Adrenal gland (tissue), 12 donors: Measurements from ENCODE around the gene RELN. TPM values are rescaled to one million over a fixed set of nuclear protein-coding genes. Genes with fewer than 3 reads are reported as not detected.

ENCODE experiments used
- DNase-seq, 7 donors: peaks; one replicate each; pipeline ENCODE4 v3.0.0-alpha.2; 2019 to 2020
- H3K27ac ChIP-seq, 5 donors: fragments of 200-600 bp; sonication (generic) in 4 of 5; 1 replicate in 3 of 5; 2 replicates in 2 of 5; pipeline versions ENCODE4 v1.5.1 to v1.8.0; 2016 to 2020; ENCODE audit warnings: mild to moderate bottlenecking in 1 of 5
- H3K27me3 ChIP-seq: fragments of 200-600 bp; 2 replicates; pipeline ENCODE4 v1.8.0; 2021
- H3K36me3 ChIP-seq, 2 donors: fragments of 200-600 bp; replicated peaks in 1 of 2; 1 replicate in 1 of 2; 2 replicates in 1 of 2; pipeline versions ENCODE4 v1.5.1 to v1.8.0; 2018 to 2022
- H3K4me1 ChIP-seq, 2 donors: fragments of 200-600 bp; replicated peaks in 1 of 2; 1 replicate in 1 of 2; 2 replicates in 1 of 2; pipeline versions ENCODE4 v1.5.1 to v1.8.0; 2018 to 2021
- H3K4me3 ChIP-seq, 4 donors: fragments of 200-600 bp; sonication (generic) in 3 of 4; one replicate each; pipeline ENCODE4 v1.5.1; 2016 to 2018
- H3K9me3 ChIP-seq, 3 donors: fragments of 200-600 bp; sonication (generic) in 1 of 3; replicated peaks in 1 of 3; 1 replicate in 2 of 3; 2 replicates in 1 of 3; pipeline versions ENCODE4 v1.5.1 to v1.8.0; 2016 to 2021
- CTCF ChIP-seq, 6 experiments: fragments of 450-650 bp in 4 of 6; fragments of 200-600 bp in 2 of 6; sonication (generic) in 1 of 6; IDR thresholded peaks; 1 replicate in 5 of 6; 2 replicates in 1 of 6; pipeline versions ENCODE4 v1.5.1 to v1.8.0; 2016 to 2021; ENCODE audit warnings: antibody characterized with exemption in 6 of 6, mild to moderate bottlenecking in 2 of 6, moderate library complexity in 1 of 6
- POLR2A ChIP-seq, 2 donors: fragments of 450-650 bp; IDR thresholded peaks; one replicate each; pipeline ENCODE4 v1.6.1; 2017; ENCODE audit warnings: antibody characterized with exemption in 2 of 2, mild to moderate bottlenecking in 2 of 2, moderate library complexity in 1 of 2
- whole genome bisulfite sequencing, 4 donors: extraction: QIAGEN DNeasy Blood & Tissue Kit in 2 of 4; methylation state at CpG; one replicate each; pipeline versions ENCODE4 v1.1.5 to v1.1.7; 2013 to 2017; 5-methylcytosine and 5-hydroxymethylcytosine counted together
- intact Hi-C, 2 donors: fragments of 100-400 bp; cut with DNase I; formaldehyde crosslinking; loops; one replicate each; pipeline versions ENCODE4 v1.14.1 to v1.15.0; 2022 to 2023
- polyA plus RNA-seq, 3 donors: library from polyadenylated mRNA; stranded (reverse); fragments of 200-250 nt in 2 of 3; fragments of 350-450 nt in 1 of 3; fragmentation: Illumina TruSeq in 1 of 3; extraction: RNeasy Lipid Tissue Mini Kit (QIAGEN cat#74804) in 1 of 3; gene quantifications; one replicate each; pipeline ENCODE4 v1.2.3, GENCODE V29; 2013 to 2014
- total RNA-seq, 9 donors: library from RNA; depleted of rRNA in 4 of 9; stranded (reverse); fragments of >200 nt in 4 of 9; fragments of 120-200 nt in 1 of 9; fragmentation: NEBNext Ultra II Directional in 1 of 9; extraction: Animal tissue kit (Norgen Biotek cat#: 25700) in 1 of 9; gene quantifications; one replicate each; pipeline versions ENCODE4 v1.1.0 to v1.2.4, GENCODE V29; 2013 to 2023
- donor health status: healthy with polysubstance abuse.
- donor health status: Bipolar disorder and iron deficiency.
- donor health status: DM: yes; HTN: yes; CAD: no.
- donor health status: DM: no; HTN: no; CAD: no.
- donor health status: DM: no; HTN: no; CAD: no.
- donor health status: DM: yes; HTN: yes; CAD: no.

The RELN gene
- total and polyA plus RNA-seq, 12 donors = 0.88 to 7.9 (median 2.3) TPM

DNA sequence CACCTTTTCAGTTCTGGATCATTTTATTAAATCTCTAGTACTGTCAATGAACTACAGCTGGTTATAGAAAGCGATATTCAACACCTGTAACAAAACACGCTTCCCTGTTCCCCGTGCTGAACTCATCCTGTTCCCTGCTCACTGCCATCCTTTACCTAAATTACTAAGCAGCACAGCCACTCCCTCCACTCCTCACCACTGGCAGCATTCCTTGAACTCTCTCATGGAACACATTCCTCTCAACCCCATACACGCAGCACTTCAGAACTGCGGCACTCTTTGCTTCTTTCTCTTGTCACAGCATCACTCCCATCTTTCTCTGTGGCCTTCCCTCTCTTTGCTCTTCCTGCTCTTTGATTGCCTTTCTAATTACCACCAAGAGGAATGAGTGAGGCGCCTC is 27.4 kb downstream of the RELN start:
- intact Hi-C loops = no loop called here
- TF ChIP-seq CTCF (IDR thresholded peaks at IDR 0.05) = no peak
- TF ChIP-seq POLR2A (IDR thresholded peaks at IDR 0.05) = no peak

GRCh38 chr7:103958284-103958818 is 31.1 kb downstream of the RELN start:
- WGBS, 4 donors = 45 to 83% (median 80%) methylated on average over 1 of the region's 1 CpG
- intact Hi-C loops = no loop called here

More for the DNA sequence above, 27.4 kb downstream of the RELN start:
- Histone ChIP-seq H3K36me3 (no peaks in the 10 kb centered on the region), H3K4me3 (no peak overlapping the region), H3K27me3 (no peaks in the 10 kb centered on the region), H3K4me1 (no peaks in the 10 kb centered on the region), H3K27ac (no peak overlapping the region), H3K9me3 (no peaks in the 10 kb centered on the region)
- WGBS, 4 donors = 65 to 75% (median 66%) methylated on average over 6 of the region's 6 CpGs
- DNase-seq = no peak

GRCh38 chr7:103955985-103956384 is 33.5 kb downstream of the RELN start:
- no peaks in the 10 kb centered on the region for H3K36me3 ChIP-seq
- H3K9me3 ChIP-seq = no peaks in the 10 kb centered on the region
- H3K4me1 ChIP-seq = no peaks in the 10 kb centered on the region
- H3K4me3 ChIP-seq = no peak overlapping the region
- no peaks in the 10 kb centered on the region for H3K27me3 ChIP-seq
- H3K27ac ChIP-seq = no peak overlapping the region
- intact Hi-C loops = no loop called here
- DNase-seq = no peak
- TF ChIP-seq CTCF (IDR thresholded peaks at IDR 0.05) (no peak), POLR2A (IDR thresholded peaks at IDR 0.05) (no peak)
- 52 to 75% (median 60%) methylated on average over 2 of the region's 2 CpGs for WGBS, 4 donors

More at GRCh38 chr7:103958284-103958818, 31.1 kb downstream of the RELN start:
- no peak for DNase-seq
- no peaks in the 10 kb centered on the region for H3K36me3 ChIP-seq
- no peak overlapping the region for H3K4me3 ChIP-seq
- H3K27ac ChIP-seq = no peak overlapping the region
- TF ChIP-seq CTCF (IDR thresholded peaks at IDR 0.05) = no peak
- H3K4me1 ChIP-seq = no peaks in the 10 kb centered on the region
- H3K27me3 ChIP-seq = no peaks in the 10 kb centered on the region
- H3K9me3 ChIP-seq = no peaks in the 10 kb centered on the region

GRCh38 chr7:103952408-103952807 is 37.0 kb downstream of the RELN start:
- Histone ChIP-seq H3K36me3 (no peaks in the 10 kb centered on the region), H3K27me3 (no peaks in the 10 kb centered on the region), H3K4me1 (no peaks in the 10 kb centered on the region), H3K9me3 (no peaks in the 10 kb centered on the region), H3K27ac (no peak overlapping the region), H3K4me3 (no peak overlapping the region)
- intact Hi-C loops = no loop called here
- no peak for TF ChIP-seq CTCF (IDR thresholded peaks at IDR 0.05)
- no peak for TF ChIP-seq POLR2A (IDR thresholded peaks at IDR 0.05)
- WGBS, 4 donors = 35 to 53% (median 41%) methylated on average over 1 of the region's 1 CpG
- no peak for DNase-seq
